NK-92 (cell line): Measurements from ENCODE around the gene ATF4.
"Not testable (repeated sequence)": the region's sequence is repeated elsewhere in the genome, so short reads cannot be mapped to it uniquely, and the experiment has no call there.

Source experiments
- DNase-seq: peaks from one replicate; lab custom pipeline; 2025; ENCODE audit not compliant: unreplicated experiment; lab: John Stamatoyannopoulos, UW

The ATF4 gene

DNA sequence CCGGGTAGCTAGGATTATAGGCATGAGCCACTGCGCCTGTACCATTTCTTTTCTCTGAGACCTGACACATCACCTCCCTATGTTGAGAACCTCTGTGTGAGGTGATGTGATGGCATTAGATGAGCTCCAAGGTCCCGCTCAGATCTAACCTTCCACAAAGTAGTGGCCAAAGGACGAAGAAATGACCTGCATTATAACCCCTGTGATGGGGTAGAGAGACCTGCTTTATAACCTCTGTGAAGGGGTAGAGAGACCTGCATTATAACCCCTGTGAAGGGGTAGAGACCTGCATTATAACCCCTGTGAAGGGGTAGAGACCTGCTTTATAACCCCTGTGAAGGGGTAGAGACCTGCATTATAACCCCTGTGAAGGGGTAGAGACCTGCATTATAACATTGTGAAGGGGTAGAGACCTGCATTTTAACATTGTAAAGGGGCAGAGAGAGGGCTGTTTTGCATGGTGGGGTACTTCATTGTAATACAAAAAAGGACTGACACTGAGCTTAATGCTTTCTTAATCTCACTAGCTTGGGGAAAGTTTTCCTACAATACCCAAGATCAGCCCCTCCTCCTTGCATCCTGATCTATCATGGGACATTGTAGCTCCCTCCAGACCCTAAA, 9.7 kb upstream of the ATF4 start:
- DNase-seq = no peak

DNA sequence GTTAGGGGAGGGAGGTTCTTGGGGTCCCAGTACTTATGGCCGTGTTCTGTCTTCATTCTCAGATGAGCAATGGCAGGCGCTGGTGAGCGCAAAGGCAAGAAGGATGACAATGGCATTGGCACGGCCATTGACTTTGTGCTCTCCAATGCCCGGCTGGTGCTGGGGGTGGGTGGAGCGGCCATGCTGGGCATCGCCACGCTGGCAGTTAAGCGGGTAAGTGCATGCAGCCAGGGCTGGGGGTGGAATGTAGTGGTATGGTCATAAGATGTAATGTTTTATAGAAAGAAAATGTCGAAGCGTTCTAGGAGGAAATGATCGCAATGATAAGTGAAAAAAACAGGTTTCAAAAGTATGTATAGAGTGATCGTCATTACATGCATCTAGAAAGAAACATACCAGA, 9.1 kb upstream of the ATF4 start:
- DNase-seq = no peak

DNA sequence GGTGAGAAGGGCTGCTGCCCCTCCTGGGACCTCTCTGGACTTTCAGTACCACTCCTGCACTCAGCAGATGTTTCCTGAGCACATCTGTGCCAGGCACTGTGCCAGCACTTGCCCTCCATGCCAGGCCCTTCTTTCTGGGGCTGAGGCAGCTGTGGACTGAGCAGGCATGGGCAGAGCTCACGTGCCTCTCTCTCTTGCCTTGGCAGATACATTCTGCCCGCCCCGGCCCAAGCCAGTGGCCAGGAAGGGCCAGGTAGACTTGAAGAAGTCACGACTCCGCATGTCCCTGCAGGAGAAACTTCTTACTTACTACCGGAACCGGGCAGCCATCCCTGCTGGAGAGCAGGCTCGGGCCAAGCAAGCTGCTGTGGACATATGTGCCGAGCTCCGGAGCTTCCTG, 8.3 kb upstream of the ATF4 start:
- no peak for DNase-seq

DNA sequence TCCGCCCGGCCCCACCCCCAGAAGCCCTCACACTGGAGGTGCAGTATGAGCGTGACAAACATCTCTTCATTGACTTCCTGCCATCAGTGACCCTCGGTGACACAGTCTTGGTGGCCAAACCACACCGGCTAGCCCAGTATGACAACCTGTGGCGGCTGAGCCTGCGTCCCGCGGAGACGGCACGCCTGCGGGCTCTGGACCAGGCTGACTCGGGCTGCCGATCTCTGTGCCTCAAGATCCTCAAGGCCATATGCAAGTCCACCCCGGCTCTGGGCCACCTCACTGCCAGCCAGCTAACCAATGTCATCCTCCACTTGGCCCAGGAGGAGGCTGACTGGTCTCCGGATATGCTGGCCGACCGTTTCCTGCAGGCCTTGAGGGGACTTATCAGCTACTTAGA, 6.6 kb upstream of the ATF4 start:
- no peak for DNase-seq

DNA sequence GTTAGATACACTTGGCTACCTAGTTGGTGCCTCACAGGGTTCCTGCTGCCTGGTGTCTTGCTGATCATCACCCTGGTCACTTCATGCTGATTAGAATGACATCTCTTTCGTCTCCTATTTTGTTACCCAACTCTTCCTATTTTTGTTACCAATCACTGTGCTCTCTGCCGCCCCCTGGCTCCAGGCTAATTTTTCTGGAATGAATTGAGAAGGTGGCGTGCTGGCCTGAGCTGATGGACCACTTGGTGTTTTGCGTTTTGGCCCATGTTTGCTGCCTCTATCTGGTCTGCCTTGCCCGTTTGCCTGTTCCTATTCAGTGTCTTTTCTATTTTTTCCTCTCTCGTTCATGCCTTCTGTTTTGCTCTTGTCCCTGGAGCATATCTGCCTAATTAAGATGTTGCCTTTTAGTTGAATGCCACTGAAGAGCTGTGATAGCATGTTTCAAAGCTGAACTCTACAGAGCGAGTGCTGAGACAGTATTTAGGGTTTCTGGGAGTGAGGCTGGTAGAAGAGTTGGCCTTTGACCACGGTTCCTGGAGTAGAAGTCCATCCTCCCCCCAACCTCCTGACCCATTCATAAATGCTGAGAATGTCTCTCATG, 5.9 kb upstream of the ATF4 start:
- DNase-seq = no peak

DNA sequence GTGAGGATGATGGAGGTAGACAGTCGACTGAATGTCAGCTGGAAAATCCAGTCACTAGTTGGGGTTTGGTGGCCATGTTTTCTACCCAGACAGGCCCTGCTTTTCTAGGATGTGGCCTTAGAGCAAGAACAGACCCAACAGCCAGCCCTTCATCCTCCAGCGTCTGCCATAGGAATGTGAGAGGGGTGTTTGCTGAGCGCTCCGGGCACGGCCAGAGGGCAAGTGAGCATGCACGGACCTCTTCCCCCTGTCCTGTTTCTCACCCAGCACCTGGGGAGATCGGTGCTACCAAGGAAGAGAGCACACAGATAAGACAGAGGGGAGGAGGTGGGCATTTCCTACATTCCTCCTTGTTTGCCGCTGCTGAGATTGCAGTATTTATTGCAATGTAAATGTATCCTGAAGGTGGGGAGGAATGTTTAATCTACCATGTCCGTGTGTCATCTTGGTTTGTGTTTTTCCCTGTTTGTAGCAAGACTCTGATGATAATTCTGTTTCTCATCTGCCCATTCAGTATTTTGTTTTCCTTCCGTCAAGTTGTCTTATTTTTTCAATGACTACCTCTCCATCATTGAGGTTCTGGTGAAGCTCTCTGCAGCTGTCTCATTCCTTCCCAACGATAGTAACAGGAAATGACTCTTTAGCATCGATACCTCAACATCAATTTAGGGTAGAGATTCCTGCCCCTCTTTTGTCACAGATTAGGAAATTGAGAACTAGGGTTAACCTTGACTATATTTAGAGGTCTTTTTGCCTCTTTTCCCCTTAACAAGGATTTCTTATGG, 4.9 kb upstream of the ATF4 start:
- no peak for DNase-seq

DNA sequence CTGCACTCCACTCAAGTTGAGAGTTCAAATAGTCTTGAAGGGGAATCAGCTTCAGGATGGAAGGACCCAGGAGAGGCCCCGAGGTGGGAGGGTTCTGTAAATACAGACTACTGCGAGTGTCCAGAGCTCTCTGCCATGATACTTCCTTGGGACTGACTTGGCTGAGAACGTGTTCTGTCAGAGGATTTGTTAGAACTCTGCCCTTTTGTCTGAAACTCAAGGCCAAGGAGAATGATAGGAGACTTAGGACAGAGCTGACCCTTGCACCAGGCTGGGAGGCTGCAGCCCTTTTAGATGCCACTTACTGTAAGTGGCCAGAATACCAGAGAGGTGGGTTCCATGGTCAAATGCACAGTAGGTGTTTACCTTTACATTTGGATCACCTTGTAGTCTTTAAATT, 2.9 kb upstream of the ATF4 start:
- no peak for DNase-seq

DNA sequence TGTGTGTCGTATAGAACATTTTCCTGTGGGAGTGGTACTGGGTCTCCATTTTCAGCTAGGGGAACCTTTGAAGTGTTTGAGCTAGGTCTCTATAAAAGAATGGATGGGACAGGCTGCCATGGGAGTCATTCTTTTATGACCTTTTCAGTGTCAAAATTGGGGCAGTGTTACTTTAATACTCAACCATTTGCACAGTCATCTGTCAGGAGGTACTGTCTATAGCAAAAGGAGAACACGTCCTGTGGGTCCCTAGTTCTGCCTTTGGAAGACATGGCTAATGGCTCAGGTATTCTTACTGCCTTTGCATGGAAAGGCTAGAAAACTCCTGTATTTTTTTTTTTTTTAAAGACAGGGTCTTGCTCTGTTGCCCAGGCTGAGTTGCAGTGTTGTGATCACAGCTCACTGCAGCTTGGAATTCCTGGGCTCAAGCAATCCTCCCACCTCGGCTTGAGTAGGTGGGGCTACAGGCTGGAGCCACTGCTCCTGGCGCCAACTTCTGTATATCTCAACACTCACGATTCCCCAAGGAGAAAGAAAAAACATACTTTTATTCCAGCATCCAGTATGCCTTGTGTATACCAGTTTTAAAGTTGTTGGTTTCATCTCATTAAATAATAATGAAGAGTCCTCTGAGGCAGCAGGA, 2.1 kb upstream of the ATF4 start:
- no peak for DNase-seq

DNA sequence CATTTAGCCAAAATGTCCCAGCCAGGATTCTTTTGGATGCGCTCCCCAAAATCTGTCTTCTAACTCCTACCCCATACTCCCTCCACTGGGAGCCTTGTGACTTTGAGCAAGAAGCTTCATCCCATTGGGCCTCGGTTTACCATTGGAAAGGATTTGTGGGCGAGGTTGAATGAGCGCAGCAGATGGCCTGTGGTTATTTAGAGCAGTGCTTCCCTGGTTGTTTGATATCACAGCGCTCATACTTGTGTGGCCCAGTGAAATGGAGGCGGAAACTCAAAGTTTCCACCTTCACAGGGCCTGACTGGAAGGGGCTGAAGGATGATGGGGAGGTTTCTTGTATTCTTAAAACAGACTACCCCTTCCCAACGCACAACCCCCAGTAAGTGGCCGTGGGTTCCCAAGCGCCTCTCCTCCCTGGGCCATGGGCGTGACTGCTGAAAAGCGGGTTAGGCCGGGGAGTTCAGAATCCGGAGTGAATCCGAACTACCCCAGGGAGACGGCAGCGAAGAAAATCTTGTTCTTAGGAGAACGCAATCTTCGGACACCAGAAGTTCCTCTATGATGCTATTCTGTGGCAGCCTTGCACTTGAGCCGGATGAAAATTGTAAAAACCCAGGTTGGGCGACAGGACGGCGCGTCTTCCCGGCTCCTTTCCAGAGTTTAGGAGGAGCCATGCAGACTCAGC, 1.2 kb upstream of the ATF4 start:
- DNase-seq = no peak

DNA sequence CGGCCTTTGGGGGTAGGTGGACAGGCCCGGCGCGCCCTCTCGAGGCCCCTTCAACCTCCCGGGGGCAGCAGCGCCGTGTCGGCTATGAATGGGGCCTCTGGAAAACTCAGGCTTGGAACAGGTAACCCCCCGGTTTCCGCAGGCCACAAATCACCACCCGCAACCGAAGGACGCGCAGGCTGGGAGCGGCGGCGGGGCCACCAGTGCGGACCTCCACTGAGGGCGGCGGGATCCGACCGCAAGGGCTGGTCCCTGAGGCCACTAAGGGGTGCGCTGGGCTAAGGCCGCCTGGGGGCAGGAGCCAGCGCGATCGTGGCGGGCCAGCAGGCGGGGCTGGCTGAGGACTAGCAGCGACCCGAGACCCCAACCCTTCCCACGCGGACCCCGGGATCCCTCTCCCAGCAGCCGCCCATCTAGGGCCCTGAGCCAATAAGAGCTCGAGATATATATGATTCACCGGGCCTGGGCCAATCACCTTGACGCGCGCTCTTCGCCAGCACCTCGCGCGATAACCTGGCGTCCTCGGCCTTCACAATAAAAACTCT, 609 bp upstream of the ATF4 start:
- DNase-seq = peak; percentile 61

DNA sequence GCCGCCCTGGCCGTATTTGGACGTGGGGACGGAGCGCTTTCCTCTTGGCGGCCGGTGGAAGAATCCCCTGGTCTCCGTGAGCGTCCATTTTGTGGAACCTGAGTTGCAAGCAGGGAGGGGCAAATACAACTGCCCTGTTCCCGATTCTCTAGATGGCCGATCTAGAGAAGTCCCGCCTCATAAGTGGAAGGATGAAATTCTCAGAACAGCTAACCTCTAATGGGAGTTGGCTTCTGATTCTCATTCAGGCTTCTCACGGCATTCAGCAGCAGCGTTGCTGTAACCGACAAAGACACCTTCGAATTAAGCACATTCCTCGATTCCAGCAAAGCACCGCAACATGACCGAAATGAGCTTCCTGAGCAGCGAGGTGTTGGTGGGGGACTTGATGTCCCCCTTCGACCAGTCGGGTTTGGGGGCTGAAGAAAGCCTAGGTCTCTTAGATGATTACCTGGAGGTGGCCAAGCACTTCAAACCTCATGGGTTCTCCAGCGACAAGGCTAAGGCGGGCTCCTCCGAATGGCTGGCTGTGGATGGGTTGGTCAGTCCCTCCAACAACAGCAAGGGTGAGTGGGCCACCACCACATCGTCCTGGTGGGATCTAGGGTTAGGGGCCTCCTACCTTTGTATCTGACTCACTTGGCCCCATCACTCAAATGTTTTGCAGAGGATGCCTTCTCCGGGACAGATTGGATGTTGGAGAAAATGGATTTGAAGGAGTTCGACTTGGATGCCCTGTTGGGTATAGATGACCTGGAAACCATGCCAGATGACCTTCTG, 934 bp downstream of the ATF4 start:
- not testable (repeated sequence) for DNase-seq

DNA sequence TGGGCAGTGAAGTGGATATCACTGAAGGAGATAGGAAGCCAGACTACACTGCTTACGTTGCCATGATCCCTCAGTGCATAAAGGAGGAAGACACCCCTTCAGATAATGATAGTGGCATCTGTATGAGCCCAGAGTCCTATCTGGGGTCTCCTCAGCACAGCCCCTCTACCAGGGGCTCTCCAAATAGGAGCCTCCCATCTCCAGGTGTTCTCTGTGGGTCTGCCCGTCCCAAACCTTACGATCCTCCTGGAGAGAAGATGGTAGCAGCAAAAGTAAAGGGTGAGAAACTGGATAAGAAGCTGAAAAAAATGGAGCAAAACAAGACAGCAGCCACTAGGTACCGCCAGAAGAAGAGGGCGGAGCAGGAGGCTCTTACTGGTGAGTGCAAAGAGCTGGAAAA, 1.7 kb downstream of the ATF4 start:
- not testable (repeated sequence) for DNase-seq

DNA sequence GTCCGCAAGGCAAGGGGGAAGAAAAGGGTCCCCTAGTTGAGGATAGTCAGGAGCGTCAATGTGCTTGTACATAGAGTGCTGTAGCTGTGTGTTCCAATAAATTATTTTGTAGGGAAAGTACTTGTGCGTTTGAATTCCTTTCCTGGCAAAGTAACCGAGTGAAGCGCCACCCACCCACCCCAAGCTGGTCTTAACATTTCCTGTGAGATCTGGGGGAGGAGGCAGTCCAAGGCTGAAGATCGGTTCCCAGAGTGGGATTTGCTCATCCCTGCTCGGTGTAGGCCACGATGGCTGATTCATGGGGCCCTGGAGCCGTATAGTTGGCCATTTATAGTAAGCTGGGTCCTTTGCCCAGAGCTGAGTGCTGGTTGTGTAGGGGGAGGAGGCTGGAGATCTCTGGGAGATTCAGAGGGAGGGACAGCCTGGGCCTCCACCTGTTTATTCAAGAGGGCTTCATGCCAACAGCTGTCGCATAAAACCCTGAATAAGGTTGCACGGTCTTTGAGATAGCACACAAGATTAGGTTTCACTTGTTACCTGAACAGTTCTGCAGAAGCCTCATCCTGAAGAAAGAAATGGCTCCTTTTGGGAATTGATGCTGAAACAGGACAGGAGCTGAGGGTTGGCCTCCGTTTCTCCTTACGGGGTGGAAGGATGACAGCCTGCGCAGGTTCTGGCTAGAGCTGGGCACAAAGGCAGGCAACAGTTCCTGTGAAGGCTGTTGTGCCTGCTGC, 2.4 kb downstream of the ATF4 start:
- DNase-seq = no peak

DNA sequence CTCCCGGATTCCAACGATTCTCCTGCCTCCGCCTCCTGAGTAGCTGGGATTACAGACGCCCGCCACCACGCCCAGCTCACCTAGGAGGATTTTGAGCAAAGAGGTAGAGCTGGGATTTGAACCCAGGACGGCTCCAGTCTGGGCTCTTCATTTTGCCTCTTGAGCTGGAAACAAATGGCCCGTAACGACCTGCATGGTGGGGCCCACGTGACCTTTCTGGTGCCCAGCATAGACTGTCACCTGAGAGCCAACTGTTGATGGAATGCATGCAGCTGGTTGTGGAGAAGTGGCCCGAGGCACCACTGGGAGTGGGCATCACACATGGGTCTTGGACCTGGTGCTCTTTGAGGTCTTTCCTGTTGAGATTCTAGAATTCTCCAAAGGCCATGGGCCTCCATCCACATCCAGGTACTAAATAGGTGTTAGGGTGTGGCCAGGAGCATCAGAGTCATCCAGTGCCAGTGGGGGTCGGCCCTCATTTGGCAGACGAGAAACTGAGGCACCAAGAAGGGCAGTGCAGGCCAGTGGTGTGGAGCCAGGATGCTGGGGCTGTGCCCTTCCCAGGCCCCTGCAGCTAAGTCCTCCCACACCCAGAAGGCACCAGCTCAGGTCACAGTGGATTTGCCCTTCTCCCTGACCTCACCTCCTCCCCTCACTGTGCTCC, 3.9 kb downstream of the ATF4 start:
- DNase-seq = no peak

DNA sequence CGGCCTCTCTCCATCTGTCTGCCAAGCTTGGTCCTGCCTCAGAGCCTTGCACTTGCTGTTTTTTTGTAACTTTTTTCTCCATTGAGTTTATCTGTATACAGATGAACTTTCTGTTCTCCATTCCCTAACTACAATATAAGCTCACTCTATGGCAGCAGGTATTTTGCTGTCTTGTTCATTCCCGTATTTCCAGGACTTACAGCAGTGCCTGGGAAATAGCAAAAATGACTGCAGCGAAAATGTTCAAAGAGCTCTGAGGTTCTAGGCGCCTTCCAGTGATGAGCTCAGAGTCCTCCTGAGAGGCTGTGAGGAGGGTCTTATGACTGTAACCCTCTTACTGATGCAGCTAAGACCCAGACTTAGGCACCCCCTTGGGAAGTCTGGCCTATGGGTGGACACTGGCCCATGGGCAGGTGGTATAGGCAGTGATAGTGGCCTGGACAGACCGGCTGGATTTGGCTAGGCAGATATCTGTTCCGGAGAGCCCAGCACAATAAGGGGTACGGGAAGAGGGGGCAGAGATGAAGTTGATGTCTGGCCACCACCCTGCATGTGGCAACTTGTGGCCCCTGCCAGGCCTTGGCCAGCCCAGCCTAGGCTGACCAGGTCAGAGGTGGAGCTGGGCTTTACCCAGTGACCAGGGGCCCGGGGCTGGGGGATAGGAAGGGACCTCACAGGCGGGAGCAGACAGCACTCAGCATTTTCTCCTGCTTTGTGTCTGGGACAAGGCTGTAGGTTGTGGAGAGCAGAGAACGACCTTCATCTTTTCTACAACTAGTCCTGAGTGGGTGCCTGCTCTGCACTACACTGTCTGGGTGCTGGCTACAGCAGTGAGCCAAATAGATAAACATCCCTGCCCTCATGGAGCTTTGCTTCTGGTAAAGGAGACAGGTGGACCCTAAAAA, 4.6 kb downstream of the ATF4 start:
- no peak for DNase-seq

DNA sequence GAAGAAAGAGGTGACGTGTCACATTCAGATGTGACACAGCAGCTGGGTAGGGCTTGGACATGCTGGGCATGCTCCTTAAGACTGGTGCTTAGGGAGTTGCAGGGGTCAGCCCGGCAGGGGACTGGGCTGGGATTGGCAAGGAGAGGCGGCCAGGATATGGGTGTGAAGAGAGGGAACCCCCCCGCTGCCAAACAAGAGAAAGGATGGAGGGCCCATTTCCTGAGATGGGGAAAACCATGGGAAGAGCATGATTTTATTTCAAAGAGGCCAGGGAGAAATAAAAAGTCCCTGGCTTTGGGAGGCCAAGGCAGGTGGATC, 5.3 kb downstream of the ATF4 start:
- no peak for DNase-seq

DNA sequence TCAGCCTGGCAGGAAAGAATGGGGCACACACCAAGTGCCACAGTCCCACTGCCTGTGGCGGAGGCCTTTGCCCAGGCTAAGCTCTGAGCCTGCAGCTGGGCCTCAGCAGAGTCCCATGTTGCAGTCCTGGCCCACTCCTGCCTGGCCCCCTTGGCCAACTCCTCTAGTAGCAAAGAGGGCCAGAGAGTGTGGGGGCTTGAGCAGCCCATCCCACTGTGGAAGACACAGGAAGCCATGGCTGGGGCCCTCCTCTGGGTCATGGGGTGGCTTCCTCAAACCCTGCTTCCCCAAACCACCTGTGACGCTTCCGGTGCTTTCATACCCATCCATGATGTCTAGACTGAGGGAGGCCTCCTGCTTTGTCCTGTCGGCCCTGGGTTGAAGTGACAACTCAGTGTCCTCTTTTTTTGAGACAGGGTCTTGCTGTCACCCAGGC, 6.4 kb downstream of the ATF4 start:
- DNase-seq = no peak

DNA sequence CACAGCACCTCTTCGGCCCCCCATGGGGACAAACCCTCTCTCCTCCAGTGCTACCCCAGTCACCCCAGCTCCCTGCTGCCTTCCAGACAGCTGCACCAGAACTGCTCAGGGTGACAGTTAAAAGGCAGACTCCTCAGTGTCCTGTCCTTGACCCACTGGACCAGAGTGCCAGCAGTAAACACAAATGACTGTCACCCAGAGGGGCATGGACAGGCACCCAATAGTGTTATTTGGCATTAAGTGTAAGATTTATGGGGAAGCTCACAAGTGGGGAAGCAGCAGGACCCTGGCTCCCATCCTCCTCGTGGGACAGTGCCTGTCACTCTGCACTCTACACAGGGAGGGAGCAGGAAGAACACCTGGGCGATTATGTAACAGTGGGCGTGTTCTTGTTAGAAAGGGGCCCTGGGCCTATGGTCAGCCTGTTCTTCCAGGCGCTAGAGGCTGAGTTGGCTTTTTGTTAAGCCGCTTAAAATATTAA, 7.2 kb downstream of the ATF4 start:
- no peak for DNase-seq
